Measurements from ENCODE around the gene RPAP3. TPM values are rescaled to one million over a fixed set of nuclear protein-coding genes. Genes with fewer than 3 reads are reported as not detected.
A peak's percentile ranks its signal among the peaks of the same experiment; 100 is the strongest.

Gene RPAP3
- total RNA-seq, 1 experiment from 2014 or later, result 22.1 TPM

GRCh38 chr12:47752121-47752520 is 46.3 kb upstream of the RPAP3 start:
- no peak for ATAC-seq
- peak overlapping the region; percentile 67 for H3K27ac ChIP-seq (ENCODE audit: low read length)
- no peak for TF ChIP-seq EZH2phosphoT487 (IDR thresholded peaks at IDR 0.05; ENCODE audit: borderline replicate concordance, low read length)
- TF ChIP-seq, protein P1, sequence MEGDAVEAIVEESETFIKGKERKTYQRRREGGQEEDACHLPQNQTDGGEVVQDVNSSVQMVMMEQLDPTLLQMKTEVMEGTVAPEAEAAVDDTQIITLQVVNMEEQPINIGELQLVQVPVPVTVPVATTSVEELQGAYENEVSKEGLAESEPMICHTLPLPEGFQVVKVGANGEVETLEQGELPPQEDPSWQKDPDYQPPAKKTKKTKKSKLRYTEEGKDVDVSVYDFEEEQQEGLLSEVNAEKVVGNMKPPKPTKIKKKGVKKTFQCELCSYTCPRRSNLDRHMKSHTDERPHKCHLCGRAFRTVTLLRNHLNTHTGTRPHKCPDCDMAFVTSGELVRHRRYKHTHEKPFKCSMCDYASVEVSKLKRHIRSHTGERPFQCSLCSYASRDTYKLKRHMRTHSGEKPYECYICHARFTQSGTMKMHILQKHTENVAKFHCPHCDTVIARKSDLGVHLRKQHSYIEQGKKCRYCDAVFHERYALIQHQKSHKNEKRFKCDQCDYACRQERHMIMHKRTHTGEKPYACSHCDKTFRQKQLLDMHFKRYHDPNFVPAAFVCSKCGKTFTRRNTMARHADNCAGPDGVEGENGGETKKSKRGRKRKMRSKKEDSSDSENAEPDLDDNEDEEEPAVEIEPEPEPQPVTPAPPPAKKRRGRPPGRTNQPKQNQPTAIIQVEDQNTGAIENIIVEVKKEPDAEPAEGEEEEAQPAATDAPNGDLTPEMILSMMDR (conservative IDR thresholded peaks at IDR 0.05; ENCODE audit: low read depth, low read length), result no peak
- no peaks in the 10 kb centered on the region for H3K27me3 ChIP-seq (ENCODE audit: low read length)
- no peak overlapping the region for H3K4me3 ChIP-seq (ENCODE audit: low read length)
- no peak for DNase-seq
- H3K9me3 ChIP-seq (ENCODE audit: low read length), result no peaks in the 10 kb centered on the region
- ChIA-PET POLR2A (ENCODE audit: unreplicated experiment) (no interaction called here), CTCF (no interaction called here)
- no peaks in the 10 kb centered on the region for H4K20me1 ChIP-seq (ENCODE audit: low read length)
- peak overlapping the region; percentile 59 for H3K4me2 ChIP-seq (ENCODE audit: low read length)
- intact Hi-C loops (cut with micrococcal nuclease), result loop anchor here (2.0 kb wide), 1 partner anchor 21 kb away; the partner anchor contains the start of gene SLC48A1
- peaks cover 4% of the 10 kb centered on the region for H3F3A ChIP-seq (ENCODE audit: low read length, unreplicated experiment)
- H3K4me1 ChIP-seq (ENCODE audit: insufficient read depth, low read length), result peaks cover 49% of the 10 kb centered on the region
- peak overlapping the region; percentile 44 for H2AFZ ChIP-seq (ENCODE audit: low read length)
- no peaks in the 10 kb centered on the region for H3K36me3 ChIP-seq (ENCODE audit: low read depth, low read length)
- no peaks in the 10 kb centered on the region for H3K9me2 ChIP-seq (replicated peaks; ENCODE audit: low read length)
- BruUV-seq (replicated peaks), result no TSS peak
- no peaks in the 10 kb centered on the region for H3K79me2 ChIP-seq (ENCODE audit: low read length)
- peak overlapping the region; percentile 10; the same call in 1 of the 2 replicates for H3K9ac ChIP-seq (ENCODE audit: low read length)

GRCh38 chr12:47751561-47751960 is 45.7 kb upstream of the RPAP3 start:
- ATAC-seq (no peak), DNase-seq (no peak)
- Histone ChIP-seq H3K9ac (ENCODE audit: low read length) (no peak overlapping the region), H3K4me2 (ENCODE audit: low read length) (no peak overlapping the region), H3K27me3 (ENCODE audit: low read length) (no peaks in the 10 kb centered on the region), H3K4me3 (ENCODE audit: low read length) (no peak overlapping the region), H2AFZ (ENCODE audit: low read length) (no peak overlapping the region), H3F3A (ENCODE audit: low read length, unreplicated experiment) (peaks cover 4% of the 10 kb centered on the region), H3K27ac (ENCODE audit: low read length) (no peak overlapping the region), H3K79me2 (ENCODE audit: low read length) (no peaks in the 10 kb centered on the region), H3K9me2 (replicated peaks; ENCODE audit: low read length) (no peaks in the 10 kb centered on the region), H4K20me1 (ENCODE audit: low read length) (no peaks in the 10 kb centered on the region), H3K9me3 (ENCODE audit: low read length) (no peaks in the 10 kb centered on the region), H3K4me1 (ENCODE audit: insufficient read depth, low read length) (peaks cover 49% of the 10 kb centered on the region), H3K36me3 (ENCODE audit: low read depth, low read length) (no peaks in the 10 kb centered on the region)
- POLR2A ChIA-PET (ENCODE audit: unreplicated experiment), result no interaction called here
- no peak for TF ChIP-seq EZH2 (IDR thresholded peaks at IDR 0.05; ENCODE audit: low read length, unreplicated experiment)
- TF ChIP-seq, protein P1 (conservative IDR thresholded peaks at IDR 0.05; ENCODE audit: low read depth, low read length), result no peak
- no peak for TF ChIP-seq EZH2phosphoT487 (IDR thresholded peaks at IDR 0.05; ENCODE audit: borderline replicate concordance, low read length)
- BruUV-seq (replicated peaks), result no TSS peak
- intact Hi-C loops (cut with micrococcal nuclease), result no loop called here
- CTCF ChIA-PET, result no interaction called here

DNA sequence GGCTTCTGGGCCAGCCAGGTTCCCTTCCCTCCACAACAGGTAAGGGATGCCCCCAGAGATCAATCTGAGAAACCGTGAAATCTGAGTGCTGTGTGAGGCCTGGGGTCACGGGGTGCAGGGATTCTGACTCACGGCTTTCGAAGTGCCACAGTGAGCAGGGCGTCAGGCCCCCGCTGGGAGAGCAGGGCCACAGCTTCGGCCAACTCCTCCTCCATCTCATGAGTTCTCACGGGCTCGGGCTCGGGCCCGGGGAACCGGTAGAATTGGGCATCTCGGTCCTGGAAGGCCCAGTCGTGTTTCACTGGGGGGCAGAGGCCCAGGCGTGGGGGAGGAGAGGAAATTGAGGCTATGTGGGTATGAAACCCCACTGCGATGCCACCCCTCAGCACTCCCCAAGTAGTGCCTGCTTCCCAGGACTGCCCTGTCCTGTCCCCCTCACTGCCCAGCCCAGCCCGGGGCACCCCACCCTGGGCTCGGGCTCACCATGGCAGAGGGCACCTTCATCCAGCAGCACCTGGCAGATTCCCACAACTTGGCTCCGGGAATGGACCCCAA is 45.2 kb upstream of the RPAP3 start:
- CTCF ChIA-PET, result no interaction called here
- DNase-seq, result no peak
- Histone ChIP-seq H3K27me3 (ENCODE audit: low read length) (no peaks in the 10 kb centered on the region), H3K9ac (ENCODE audit: low read length) (no peak overlapping the region), H3K4me1 (ENCODE audit: insufficient read depth, low read length) (peaks cover 45% of the 10 kb centered on the region), H4K20me1 (ENCODE audit: low read length) (no peaks in the 10 kb centered on the region), H3K9me3 (ENCODE audit: low read length) (no peaks in the 10 kb centered on the region), H3K79me2 (ENCODE audit: low read length) (no peaks in the 10 kb centered on the region), H3K4me2 (ENCODE audit: low read length) (no peak overlapping the region), H3F3A (ENCODE audit: low read length, unreplicated experiment) (peaks cover 4% of the 10 kb centered on the region), H3K27ac (ENCODE audit: low read length) (no peak overlapping the region), H2AFZ (ENCODE audit: low read length) (no peak overlapping the region), H3K36me3 (ENCODE audit: low read depth, low read length) (no peaks in the 10 kb centered on the region), H3K4me3 (ENCODE audit: low read length) (no peak overlapping the region), H3K9me2 (replicated peaks; ENCODE audit: low read length) (no peaks in the 10 kb centered on the region)
- POLR2A ChIA-PET (ENCODE audit: unreplicated experiment), result no interaction called here
- no peak for ATAC-seq
- no TSS peak for BruUV-seq (replicated peaks)
- intact Hi-C loops (cut with micrococcal nuclease), result no loop called here
- TF ChIP-seq EZH2 (IDR thresholded peaks at IDR 0.05; ENCODE audit: low read length, unreplicated experiment), result no peak
- no peak for TF ChIP-seq EZH2phosphoT487 (IDR thresholded peaks at IDR 0.05; ENCODE audit: borderline replicate concordance, low read length)
- TF ChIP-seq, protein P1 (conservative IDR thresholded peaks at IDR 0.05; ENCODE audit: low read depth, low read length), result no peak
